Neural progenitor cell (in vitro differentiated cells): ENCODE measurements around the gene HOXB4. TPM values are rescaled to one million over a fixed set of nuclear protein-coding genes. Genes with fewer than 3 reads are reported as not detected.

ENCODE experiments used
- DNase-seq: peaks from one replicate; pipeline ENCODE4 v3.0.0-alpha.2; 2016; ENCODE audit warnings: low spot score
- H2AFZ ChIP-seq: fragments of 200-600 bp; sonication (generic); replicated peaks from 2 replicates; pipeline ENCODE4 v1.6.1; 2016; ENCODE audit warnings: antibody characterized with exemption
- H3F3A ChIP-seq: fragments of 200-600 bp; sonication (generic); 2 replicates; pipeline ENCODE4 v1.6.1; 2016; ENCODE audit warnings: antibody characterized with exemption, low read depth
- H3K27ac ChIP-seq: fragments of 200-600 bp; sonication (generic); 2 replicates; pipeline ENCODE4 v1.5.1; 2016; ENCODE audit warnings: mild to moderate bottlenecking
- H3K27me3 ChIP-seq: fragments of 200-600 bp; sonication (generic); 2 replicates; pipeline ENCODE4 v1.6.1; 2016; ENCODE audit warnings: mild to moderate bottlenecking, moderate library complexity
- H3K36me3 ChIP-seq: fragments of 200-600 bp; sonication (generic); 2 replicates; pipeline ENCODE4 v1.5.1; 2016
- H3K4me1 ChIP-seq: fragments of 200-600 bp; sonication (generic); 2 replicates; pipeline ENCODE4 v1.6.1; 2016; ENCODE audit warnings: mixed run types
- H3K4me2 ChIP-seq: fragments of 200-600 bp; sonication (generic); 2 replicates; pipeline ENCODE4 v1.6.1; 2016
- H3K4me3 ChIP-seq: fragments of 200-600 bp; sonication (generic); 2 replicates; pipeline ENCODE4 v1.5.1; 2016
- H3K79me2 ChIP-seq: fragments of 200-600 bp; sonication (generic); 2 replicates; pipeline ENCODE4 v1.6.1; 2016; ENCODE audit warnings: low read depth
- H3K9ac ChIP-seq: fragments of 200-600 bp; sonication (generic); 2 replicates; pipeline ENCODE4 v1.6.1; 2016
- H3K9me3 ChIP-seq: fragments of 200-600 bp; sonication (generic); 2 replicates; pipeline ENCODE4 v1.5.1; 2016; ENCODE audit warnings: low read depth
- H4K20me1 ChIP-seq: fragments of 200-600 bp; sonication (generic); 2 replicates; pipeline ENCODE4 v1.6.1; 2016; ENCODE audit warnings: low read depth
- H3K27ac Mint-ChIP-seq: 3 replicates; pipeline ENCODE4 v1.8.0; 2021; ENCODE audit warnings: mixed read lengths
- H3K27me3 Mint-ChIP-seq: 2 replicates; pipeline ENCODE4 v1.8.0; 2022; ENCODE audit warnings: low read depth, mild to moderate bottlenecking, inconsistent platforms, moderate library complexity, mixed read lengths; ENCODE audit not compliant: insufficient read depth
- H3K36me3 Mint-ChIP-seq: 3 replicates; pipeline ENCODE4 v1.8.0; 2021; ENCODE audit warnings: mixed read lengths
- H3K4me1 Mint-ChIP-seq: 3 replicates; pipeline ENCODE4 v1.8.0; 2021; ENCODE audit warnings: mixed read lengths
- H3K4me3 Mint-ChIP-seq: 3 replicates; pipeline ENCODE4 v1.8.0; 2021; ENCODE audit warnings: mild to moderate bottlenecking, moderate library complexity, mixed read lengths
- H3K9me3 Mint-ChIP-seq: 3 replicates; pipeline ENCODE4 v1.8.0; 2020; ENCODE audit warnings: mixed read lengths
- CTCF ChIP-seq: fragments of 200-600 bp; sonication (generic); IDR thresholded peaks from 2 replicates; pipeline ENCODE4 v1.5.1; 2017; ENCODE audit warnings: antibody characterized with exemption, mild to moderate bottlenecking
- EZH2 ChIP-seq: fragments of 200-600 bp; sonication (generic); IDR thresholded peaks from 2 replicates; pipeline ENCODE4 v1.6.1; 2017; ENCODE audit warnings: antibody characterized with exemption, mild to moderate bottlenecking, moderate library complexity
- EZH2phosphoT487 ChIP-seq: fragments of 200-600 bp; sonication (generic); IDR thresholded peaks from 2 replicates; pipeline ENCODE4 v1.6.1; 2017; ENCODE audit warnings: antibody characterized with exemption
- total RNA-seq: library from RNA; depleted of rRNA; stranded (reverse); fragments of >200 nt; gene quantifications from 2 replicates; pipeline ENCODE4 v1.2.3, GENCODE V29; 2015; ENCODE audit warnings: low replicate concordance

HOXB4 gene
- total RNA-seq, 1 donor from 2014 or later, result not detected

- Mint-ChIP-seq H3K4me3 (peak overlapping the region; percentile 43), H3K36me3 (no peaks in the 10 kb centered on the region), H3K27me3 (peaks cover 89% of the 10 kb centered on the region), H3K4me1 (peaks cover 11% of the 10 kb centered on the region), H3K27ac (no peak overlapping the region), H3K9me3 (peaks cover 11% of the 10 kb centered on the region)
- Histone ChIP-seq H3F3A (peaks cover 8% of the 10 kb centered on the region), H2AFZ (no peak overlapping the region), H3K27ac (no peak overlapping the region), H3K4me3 (no peak overlapping the region), H3K9ac (no peak overlapping the region), H4K20me1 (peaks cover 98% of the 10 kb centered on the region), H3K4me2 (no peak overlapping the region), H3K27me3 (peaks cover 100% of the 10 kb centered on the region), H3K36me3 (no peaks in the 10 kb centered on the region), H3K4me1 (no peaks in the 10 kb centered on the region), H3K9me3 (no peaks in the 10 kb centered on the region), H3K79me2 (no peaks in the 10 kb centered on the region)
- TF ChIP-seq EZH2phosphoT487 (no peak), EZH2 (peak; percentile 78), CTCF (no peak)
- no peak for DNase-seq
Observed at GRCh38 chr17:48546924-48547807, 31.0 kb downstream of the HOXB4 start.

GRCh38 chr17:48546137-48546923 lies 31.8 kb downstream of the HOXB4 start:
- no peak for TF ChIP-seq CTCF
- no peak for TF ChIP-seq EZH2phosphoT487
- TF ChIP-seq EZH2, result peak; percentile 14
- Histone ChIP-seq H3K4me2 (no peak overlapping the region), H3K36me3 (no peaks in the 10 kb centered on the region), H4K20me1 (peaks cover 96% of the 10 kb centered on the region), H3K4me3 (no peak overlapping the region), H3F3A (peaks cover 8% of the 10 kb centered on the region), H3K27ac (no peak overlapping the region), H3K9ac (no peak overlapping the region), H3K27me3 (peaks cover 100% of the 10 kb centered on the region), H3K79me2 (no peaks in the 10 kb centered on the region), H2AFZ (no peak overlapping the region), H3K9me3 (no peaks in the 10 kb centered on the region), H3K4me1 (no peaks in the 10 kb centered on the region)
- Mint-ChIP-seq H3K4me1 (peaks cover 11% of the 10 kb centered on the region), H3K27me3 (peaks cover 87% of the 10 kb centered on the region), H3K36me3 (no peaks in the 10 kb centered on the region), H3K4me3 (peak overlapping the region; percentile 4), H3K27ac (no peak overlapping the region), H3K9me3 (peaks cover 11% of the 10 kb centered on the region)
- peak; percentile 64 for DNase-seq

GRCh38 chr17:48545539-48545938 lies 32.6 kb downstream of the HOXB4 start:
- Histone ChIP-seq H3K27ac (no peak overlapping the region), H3K9me3 (no peaks in the 10 kb centered on the region), H3K4me2 (no peak overlapping the region), H3K4me1 (no peaks in the 10 kb centered on the region), H2AFZ (no peak overlapping the region), H3F3A (peaks cover 8% of the 10 kb centered on the region), H3K4me3 (no peak overlapping the region), H3K9ac (no peak overlapping the region), H3K79me2 (no peaks in the 10 kb centered on the region), H4K20me1 (peaks cover 95% of the 10 kb centered on the region), H3K27me3 (peaks cover 100% of the 10 kb centered on the region), H3K36me3 (no peaks in the 10 kb centered on the region)
- Mint-ChIP-seq H3K4me3 (peak overlapping the region; percentile 49), H3K36me3 (no peaks in the 10 kb centered on the region), H3K27me3 (peaks cover 87% of the 10 kb centered on the region), H3K4me1 (peaks cover 11% of the 10 kb centered on the region), H3K9me3 (peaks cover 11% of the 10 kb centered on the region), H3K27ac (no peak overlapping the region)
- TF ChIP-seq CTCF (no peak), EZH2phosphoT487 (no peak), EZH2 (no peak)
- DNase-seq, result peak; percentile 1
